GM10248 (cell line): ENCODE measurements around the gene GPRC5A.

Experiments used
- CTCF ChIA-PET: fragments of 300-600 bp; sonication (Branson Sonifier 250); formaldehyde crosslinking; extraction: SDS; loops from one replicate; lab custom pipeline; 2021; ENCODE audit warnings: antibody characterized with exemption; lab: Yijun Ruan, JAX
- POLR2A ChIA-PET: fragments of 350-650 bp; sonication (Branson Sonifier 250); formaldehyde crosslinking; extraction: SDS; loops from one replicate; lab custom pipeline; 2020; ENCODE audit warnings: antibody characterized with exemption; lab: Yijun Ruan, JAX
- DNase-seq: peaks from one replicate; pipeline ENCODE4 v3.0.0; 2012; ENCODE audit errors: extremely low spot score
- CTCF ChIP-seq: IDR thresholded peaks from 2 replicates; pipeline ENCODE4 v1.5.1; 2012; ENCODE audit warnings: mild to moderate bottlenecking, low read depth; ENCODE audit errors: extremely low read depth, missing control alignments, control extremely low read depth

The GPRC5A gene

GRCh38 chr12:12893438-12893837, 2.1 kb downstream of the GPRC5A start:
- TF ChIP-seq CTCF, result no peak
- POLR2A ChIA-PET, result no interaction called here
- DNase-seq, result no peak
- CTCF ChIA-PET, result interaction anchor here (1.8 kb wide), 1 partner anchor 23 kb away, joined by 4 read pairs; no protein-coding TSS in a partner anchor

- CTCF ChIA-PET, result interaction anchor here (1.1 to 1.2 kb wide), 3 partner anchors 13 to 20 kb away, joined by 3 to 8 read pairs (median 3); no protein-coding TSS in a partner anchor
- POLR2A ChIA-PET, result no interaction called here
- no peak for DNase-seq
- TF ChIP-seq CTCF, result no peak
Observed at GRCh38 chr12:12896260-12896659, 4.9 kb downstream of the GPRC5A start.

- CTCF ChIA-PET, result interaction anchor here (1.1 to 1.6 kb wide), 2 partner anchors 12 to 108 kb away, joined by 3 read pairs; no protein-coding TSS in a partner anchor
- POLR2A ChIA-PET, result interaction anchor here (0.6 kb wide), 1 partner anchor 14 kb away, joined by 6 read pairs; no protein-coding TSS in a partner anchor
Observed at GRCh38 chr12:12897302-12897701, 5.9 kb downstream of the GPRC5A start.

GRCh38 chr12:12898136-12898717, 6.9 kb downstream of the GPRC5A start:
- ChIA-PET POLR2A (no interaction called here), CTCF (interaction anchor here (1.3 to 1.6 kb wide), 2 partner anchors 35 to 109 kb away, joined by 3 read pairs; no protein-coding TSS in a partner anchor)
- DNase-seq, result no peak
- TF ChIP-seq CTCF, result no peak

More at GRCh38 chr12:12897302-12897701, 5.9 kb downstream of the GPRC5A start:
- no peak for TF ChIP-seq CTCF
- DNase-seq, result no peak

- CTCF ChIA-PET, result interaction anchor here (1.2 to 1.4 kb wide), 3 partner anchors 8 to 36 kb away, joined by 3 to 10 read pairs (median 4); partner anchors contain the start of gene GPRC5A
- no peak for TF ChIP-seq CTCF
- POLR2A ChIA-PET, result no interaction called here
- no peak for DNase-seq
Observed at GRCh38 chr12:12898911-12899511, 7.6 kb downstream of the GPRC5A start.

GRCh38 chr12:12899530-12900380, 8.4 kb downstream of the GPRC5A start:
- DNase-seq, result peak; percentile 32
- no peak for TF ChIP-seq CTCF
- ChIA-PET POLR2A (no interaction called here), CTCF (interaction anchor here (1.2 to 1.7 kb wide), 3 partner anchors 9 to 26 kb away, joined by 3 to 10 read pairs (median 4); partner anchors contain the start of gene GPRC5A)
